Measurements from ENCODE around the gene STX2.

- TF ChIP-seq POLR2A (IDR thresholded peaks at IDR 0.05) = no peak
- no peak for TF ChIP-seq CTCF (IDR thresholded peaks at IDR 0.05)
These were observed 8.9 kb downstream of the STX2 start for GRCh38 chr12:130830246-130830551.

All from prostate gland (tissue), 2 donors.